K562 (cell line): ENCODE data around the gene DHRS3. TPM values are rescaled to one million over a fixed set of nuclear protein-coding genes. Genes with fewer than 3 reads are reported as not detected.
A peak's percentile ranks its signal among the peaks of the same experiment; 100 is the strongest.

Experiments used
- ATAC-seq: fragments of 200-7000 bp; cut with Tn5 transposase; 3 replicates; pipeline ENCODE4 v1.9.1; 2020; ENCODE audit warnings: moderate library complexity
- BruUV-seq: library from RNA; stranded (reverse); fragments of 400-500 nt; replicated peaks from 2 replicates; lab custom pipeline; 2021; lab: Mats Ljungman, UMichigan
- CTCF ChIA-PET: fragments of 300-600 bp; formaldehyde crosslinking; extraction: SDS; loops from one replicate; lab custom pipeline; 2021; ENCODE audit warnings: low intra/inter-chr PET ratio; lab: Yijun Ruan, JAX
- POLR2A ChIA-PET: fragments of 300-600, 350-650 bp; sonication (Branson Sonifier 250); formaldehyde crosslinking; extraction: SDS; loops from one replicate; lab custom pipeline; 2021; ENCODE audit warnings: antibody characterized with exemption, inconsistent platforms; lab: Yijun Ruan, JAX
- DNase-seq, 4 experiments: peaks; one replicate each; pipeline versions ENCODE4 v3.0.0 to v3.0.0-alpha.2; 2011 to 2018; ENCODE audit warnings: low spot score in 3 of 4, mixed read lengths in 3 of 4; ENCODE audit errors: extremely low read depth in 1 of 4
- FAIRE-seq: peaks from 2 replicates; lab custom pipeline; 2011; peaks lifted over from hg19 to GRCh38; lab: Jason Lieb, UNC
- H2AFZ ChIP-seq: 2 replicates; pipeline ENCODE4 v1.6.0; 2011; ENCODE audit warnings: low read depth, low read length, control low read depth, inconsistent platforms
- H3K27ac ChIP-seq: fragments of 200-600 bp; 3 replicates; pipeline ENCODE4 v1.8.0; 2011; ENCODE audit warnings: low read depth, mild to moderate bottlenecking, control low read depth, inconsistent platforms, low read length, moderate library complexity, mixed read lengths; ENCODE audit errors: extremely low read depth
- H3K27me3 ChIP-seq, 2 experiments: fragments of 300-600 bp in 1 of 2; 2 replicates in 1 of 2; 3 replicates in 1 of 2; pipeline versions ENCODE4 v1.6.0 to v1.8.0; 2011; ENCODE audit warnings: inconsistent platforms in 2 of 2, low read length in 2 of 2, mild to moderate bottlenecking in 1 of 2, mixed read lengths in 1 of 2, moderate library complexity in 1 of 2; ENCODE audit not compliant: control insufficient read depth in 2 of 2, insufficient read depth in 2 of 2
- H3K36me3 ChIP-seq: fragments of 300-600 bp; 3 replicates; pipeline ENCODE4 v1.8.0; 2011; ENCODE audit warnings: mild to moderate bottlenecking, low read length, inconsistent platforms; ENCODE audit not compliant: control insufficient read depth, insufficient read depth
- H3K4me1 ChIP-seq, 2 experiments: fragments of 200-600 bp in 1 of 2; replicated peaks in 1 of 2; 2 replicates in 1 of 2; 3 replicates in 1 of 2; pipeline versions ENCODE4 v1.5.1 to v1.8.0; 2011; ENCODE audit warnings: inconsistent platforms in 2 of 2, low read length in 2 of 2, mild to moderate bottlenecking in 1 of 2, mixed read lengths in 1 of 2, moderate library complexity in 1 of 2; ENCODE audit not compliant: control insufficient read depth in 2 of 2, insufficient read depth in 2 of 2
- H3K4me2 ChIP-seq: 2 replicates; pipeline ENCODE4 v1.6.1; 2011; ENCODE audit warnings: low read length, control low read depth, inconsistent platforms, mixed read lengths; ENCODE audit not compliant: insufficient read depth
- H3K4me3 ChIP-seq: fragments of 200-600 bp; sonication (generic), shearing (Covaris generic); 2 replicates; pipeline ENCODE4 v1.5.1; 2016; ENCODE audit warnings: control low read depth, inconsistent platforms
- H3K79me2 ChIP-seq: fragments of 200-600 bp; 3 replicates; pipeline ENCODE4 v1.8.0; 2011; ENCODE audit warnings: low read length, inconsistent platforms; ENCODE audit not compliant: control insufficient read depth, insufficient read depth
- H3K9ac ChIP-seq, 2 experiments: 2 replicates each; pipeline versions ENCODE4 v1.6.0 to v1.6.1; 2011; ENCODE audit warnings: low read depth in 2 of 2, low read length in 2 of 2, control low read depth in 1 of 2, inconsistent platforms in 1 of 2, mild to moderate bottlenecking in 1 of 2, mixed read lengths in 1 of 2; ENCODE audit not compliant: insufficient read depth in 1 of 2
- H3K9me1 ChIP-seq: one replicate; pipeline ENCODE4 v1.6.0; 2011; ENCODE audit warnings: inconsistent platforms, mild to moderate bottlenecking, low read length, moderate library complexity; ENCODE audit not compliant: control insufficient read depth, insufficient read depth
- H3K9me3 ChIP-seq: replicated peaks from 2 replicates; pipeline ENCODE4 v1.5.1; 2011; ENCODE audit warnings: low read depth, low read length, inconsistent platforms; ENCODE audit not compliant: control insufficient read depth, insufficient read depth
- H4K20me1 ChIP-seq: replicated peaks from 2 replicates; pipeline ENCODE4 v1.6.1; 2011; ENCODE audit warnings: low read length, inconsistent platforms, mixed read lengths; ENCODE audit not compliant: control insufficient read depth, insufficient read depth
- CREM ChIP-seq: IDR thresholded peaks from 2 replicates; pipeline ENCODE4 v1.6.1; 2014; ENCODE audit warnings: antibody characterized with exemption, low read depth
- ESRRA ChIP-seq: fragments of 450-650 bp; IDR thresholded peaks from 2 replicates; pipeline ENCODE4 v1.6.1; 2014; ENCODE audit warnings: low read depth, mild to moderate bottlenecking, moderate library complexity, borderline replicate concordance
- ETV1 ChIP-seq: fragments of 450-650 bp; conservative IDR thresholded peaks from 2 replicates; pipeline ENCODE4 v1.6.1; 2016; ENCODE audit warnings: missing genetic modification characterization, control low read depth, low read depth, missing compliant biosample characterization
- FOSL1 ChIP-seq: fragments of 200-800 bp; sonication (Bioruptor generic); conservative IDR thresholded peaks from 2 replicates; pipeline ENCODE4 v1.6.1; 2016; ENCODE audit warnings: missing genetic modification characterization, missing compliant biosample characterization
- HDAC2 ChIP-seq: fragments of 450-650 bp; IDR thresholded peaks from 2 replicates; pipeline ENCODE4 v1.6.1; 2016; ENCODE audit warnings: mild to moderate bottlenecking
- JUNB ChIP-seq: fragments of 450-650 bp; formaldehyde crosslinking; conservative IDR thresholded peaks from 2 replicates; pipeline ENCODE4 v1.4.0; 2020; ENCODE audit warnings: mild to moderate bottlenecking
- KDM1A ChIP-seq, 2 experiments: fragments of 450-650 bp; IDR thresholded peaks; 2 replicates each; pipeline ENCODE4 v1.6.1; 2016; ENCODE audit warnings: mild to moderate bottlenecking in 2 of 2
- SPI1 ChIP-seq: IDR thresholded peaks from 2 replicates; pipeline ENCODE4 v1.6.1; 2011; ENCODE audit warnings: low read depth, low read length, control low read depth, borderline replicate concordance
- TCF3 ChIP-seq: sonication (generic); formaldehyde crosslinking; IDR thresholded peaks from 2 replicates; pipeline ENCODE4 v1.4.0; 2020; ENCODE audit warnings: mild to moderate bottlenecking, missing genetic modification reagents
- ZNF766 ChIP-seq: fragments of 200-800 bp; sonication (Bioruptor generic); conservative IDR thresholded peaks from 2 replicates; pipeline ENCODE4 v1.6.1; 2016; ENCODE audit warnings: missing genetic modification characterization, missing compliant biosample characterization
- WGBS: fragments of 100-300 bp; shearing (Covaris generic); methylation state at CpG from one replicate; pipeline ENCODE4 v1.1.6; 2016; ENCODE audit warnings: low coverage, mixed read lengths; ENCODE audit not compliant: insufficient coverage; ENCODE audit errors: missing lambda C conversion rate; 5-methylcytosine and 5-hydroxymethylcytosine counted together
- in situ Hi-C: fragments of 300-500 bp; cut with MboI; formaldehyde crosslinking; loops from 4 replicates; pipeline ENCODE4 v1.15.0; 2018; ENCODE audit warnings: inconsistent platforms, mixed read lengths
- intact Hi-C: fragments of 100-400 bp; cut with micrococcal nuclease; formaldehyde crosslinking; loops from 2 replicates; pipeline ENCODE4 v1.14.2; 2022
- polyA plus RNA-seq, 8 experiments: library from polyadenylated mRNA; depleted of rRNA in 4 of 8; stranded (reverse) in 5 of 8; unstranded in 3 of 8; fragments of >200 nt; fragmentation: Nextera tagmentation in 2 of 8; fragmentation: Illumina TruSeq in 1 of 8; extraction: Ambion mirVana in 2 of 8; extraction: Trizol in 1 of 8; gene quantifications; 2 replicates each; pipeline versions ENCODE4 v1.2.1 to v1.2.3, GENCODE V29; 2011 to 2014; ENCODE audit warnings: inconsistent platforms in 1 of 8, missing spikeins in 1 of 8
- total RNA-seq, 7 experiments: library from RNA; depleted of rRNA in 6 of 7; stranded (reverse); fragments of >200 nt in 6 of 7; fragmentation: Illumina TruSeq in 2 of 7; extraction: Trizol in 2 of 7; gene quantifications; 2 replicates each; pipeline versions ENCODE4 v1.2.1 to v1.2.3, GENCODE V29; 2011 to 2021; ENCODE audit warnings: low replicate concordance in 1 of 7
- TF ChIP-seq, protein P1 (sequence below): IDR thresholded peaks from 2 replicates; pipeline ENCODE4 v1.6.1; 2011; ENCODE audit not compliant: insufficient read length; ENCODE audit errors: extremely low read depth
- TF ChIP-seq, protein P2 (sequence below): fragments of 450-650 bp; formaldehyde crosslinking; IDR thresholded peaks from 2 replicates; pipeline ENCODE4 v1.4.0; 2020; ENCODE audit warnings: mild to moderate bottlenecking, moderate library complexity
- TF ChIP-seq, protein P3 (sequence below): fragments of 250-450 bp; sonication (Bioruptor Pico); IDR thresholded peaks from 2 replicates; pipeline ENCODE4 v1.5.0; 2020; ENCODE audit warnings: mild to moderate bottlenecking
- TF ChIP-seq, protein P4 (sequence below): IDR thresholded peaks from 2 replicates; pipeline ENCODE4 v1.6.1; 2012; ENCODE audit warnings: low read depth, low read length, improper control_type of control experiment, borderline replicate concordance

DHRS3 gene
- total and polyA plus RNA-seq, 9 of the 15 experiments (the other 6 are each of a cell fraction or from before 2014, with no cell fraction given): 21.0 to 116 (median 58.7) TPM

DNA sequence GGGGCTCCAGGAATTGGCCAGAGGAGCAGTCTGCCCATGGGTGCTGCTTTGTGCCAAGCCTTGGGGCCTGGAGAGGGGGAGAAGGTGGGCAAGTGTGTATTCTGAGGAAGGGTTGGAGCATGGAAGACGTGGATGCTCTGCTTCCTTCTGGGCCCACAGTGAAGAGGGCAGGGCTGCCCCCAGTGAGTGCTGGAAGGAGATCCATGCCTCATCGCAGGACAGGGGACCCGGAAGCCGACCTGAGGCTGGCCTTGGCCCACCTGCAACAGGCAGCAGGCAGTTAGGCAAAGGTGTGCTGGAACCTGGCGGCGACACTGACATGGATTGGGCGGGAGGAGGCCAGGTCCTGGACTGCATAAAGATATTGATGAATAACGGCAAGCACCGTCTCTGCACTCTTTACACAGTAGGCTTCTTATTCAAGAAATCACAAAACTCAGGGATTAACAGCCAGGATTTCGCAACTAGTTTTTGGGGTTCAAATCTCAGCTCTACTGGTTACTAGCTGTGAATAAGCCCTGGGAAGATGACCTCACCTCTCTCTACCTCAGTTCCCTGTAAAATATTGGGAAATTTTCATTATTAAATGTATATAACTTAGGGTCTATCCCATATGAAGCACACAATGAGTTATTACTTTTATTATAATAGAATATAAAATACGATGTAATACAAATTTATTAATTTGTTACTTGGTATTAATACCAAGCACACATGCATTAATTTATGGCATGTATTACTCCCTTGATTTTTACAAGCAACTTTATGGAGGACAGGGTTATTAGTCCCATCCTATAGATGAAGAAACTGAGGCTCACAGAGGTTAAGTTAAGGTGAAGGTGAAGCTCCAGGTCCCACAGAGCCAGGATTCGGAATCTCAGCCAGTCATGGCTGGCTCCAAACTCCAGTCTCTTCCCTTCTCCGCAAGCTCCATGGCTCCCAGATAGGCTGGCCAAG is 62.3 kb downstream of the DHRS3 start:
- Histone ChIP-seq H3K9me1 (no peaks in the 10 kb centered on the region), H4K20me1 (no peaks in the 10 kb centered on the region), H2AFZ (no peak overlapping the region), H3K4me1 (peaks cover 3 to 41% of the 10 kb centered on the region in 2 experiments; a peak in 4 of 5 replicates), H3K9me3 (no peaks in the 10 kb centered on the region), H3K4me2 (no peak overlapping the region), H3K4me3 (no peak overlapping the region), H3K27ac (no peak overlapping the region), H3K9ac (peak overlapping the region in 1 of 2 experiments; percentile 84; a peak in 2 of 4 replicates), H3K36me3 (no peaks in the 10 kb centered on the region), H3K79me2 (no peaks in the 10 kb centered on the region), H3K27me3 (no peaks in the 10 kb centered on the region)
- BruUV-seq: no TSS peak
- CTCF ChIA-PET: no interaction called here
- in situ Hi-C loops (no loop called here), intact Hi-C loops (no loop called here)
- POLR2A ChIA-PET: interaction anchor here (1.0 to 1.4 kb wide), 4 partner anchors 14 to 79 kb away, joined by 4 to 6 read pairs (median 4); no protein-coding TSS in a partner anchor
- DNase-seq: no peak
- FAIRE-seq: no peak
- ATAC-seq: no peak
- WGBS: 79% methylated on average over 12 of the region's 13 CpGs
- TF ChIP-seq, protein P1, sequence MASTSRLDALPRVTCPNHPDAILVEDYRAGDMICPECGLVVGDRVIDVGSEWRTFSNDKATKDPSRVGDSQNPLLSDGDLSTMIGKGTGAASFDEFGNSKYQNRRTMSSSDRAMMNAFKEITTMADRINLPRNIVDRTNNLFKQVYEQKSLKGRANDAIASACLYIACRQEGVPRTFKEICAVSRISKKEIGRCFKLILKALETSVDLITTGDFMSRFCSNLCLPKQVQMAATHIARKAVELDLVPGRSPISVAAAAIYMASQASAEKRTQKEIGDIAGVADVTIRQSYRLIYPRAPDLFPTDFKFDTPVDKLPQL: no peak
- no peak for TF ChIP-seq ETV1 (tag)
- peak; percentile 92 for TF ChIP-seq ESRRA
- TF ChIP-seq TCF3 (CRISPR knock-in tag): no peak
- no peak for TF ChIP-seq SPI1
- peak in 1 of 2 experiments; percentile 59; a peak in 2 of 4 replicates for TF ChIP-seq KDM1A (IDR thresholded peaks at IDR 0.05)
- no peak for TF ChIP-seq JUNB
- TF ChIP-seq, protein P2, sequence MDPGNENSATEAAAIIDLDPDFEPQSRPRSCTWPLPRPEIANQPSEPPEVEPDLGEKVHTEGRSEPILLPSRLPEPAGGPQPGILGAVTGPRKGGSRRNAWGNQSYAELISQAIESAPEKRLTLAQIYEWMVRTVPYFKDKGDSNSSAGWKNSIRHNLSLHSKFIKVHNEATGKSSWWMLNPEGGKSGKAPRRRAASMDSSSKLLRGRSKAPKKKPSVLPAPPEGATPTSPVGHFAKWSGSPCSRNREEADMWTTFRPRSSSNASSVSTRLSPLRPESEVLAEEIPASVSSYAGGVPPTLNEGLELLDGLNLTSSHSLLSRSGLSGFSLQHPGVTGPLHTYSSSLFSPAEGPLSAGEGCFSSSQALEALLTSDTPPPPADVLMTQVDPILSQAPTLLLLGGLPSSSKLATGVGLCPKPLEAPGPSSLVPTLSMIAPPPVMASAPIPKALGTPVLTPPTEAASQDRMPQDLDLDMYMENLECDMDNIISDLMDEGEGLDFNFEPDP (CRISPR knock-in tag): no peak
- no peak for TF ChIP-seq ZNF766 (CRISPR knock-in tag)
- TF ChIP-seq FOSL1: no peak
- 0 out of 2 replicates have a peak, but pooled peaks have one; percentile 45 for TF ChIP-seq HDAC2
- TF ChIP-seq CREM: no peak
- TF ChIP-seq, protein P3, sequence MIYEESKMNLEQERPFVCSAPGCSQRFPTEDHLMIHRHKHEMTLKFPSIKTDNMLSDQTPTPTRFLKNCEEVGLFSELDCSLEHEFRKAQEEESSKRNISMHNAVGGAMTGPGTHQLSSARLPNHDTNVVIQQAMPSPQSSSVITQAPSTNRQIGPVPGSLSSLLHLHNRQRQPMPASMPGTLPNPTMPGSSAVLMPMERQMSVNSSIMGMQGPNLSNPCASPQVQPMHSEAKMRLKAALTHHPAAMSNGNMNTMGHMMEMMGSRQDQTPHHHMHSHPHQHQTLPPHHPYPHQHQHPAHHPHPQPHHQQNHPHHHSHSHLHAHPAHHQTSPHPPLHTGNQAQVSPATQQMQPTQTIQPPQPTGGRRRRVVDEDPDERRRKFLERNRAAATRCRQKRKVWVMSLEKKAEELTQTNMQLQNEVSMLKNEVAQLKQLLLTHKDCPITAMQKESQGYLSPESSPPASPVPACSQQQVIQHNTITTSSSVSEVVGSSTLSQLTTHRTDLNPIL (CRISPR knock-in tag): no peak
- TF ChIP-seq, protein P4, sequence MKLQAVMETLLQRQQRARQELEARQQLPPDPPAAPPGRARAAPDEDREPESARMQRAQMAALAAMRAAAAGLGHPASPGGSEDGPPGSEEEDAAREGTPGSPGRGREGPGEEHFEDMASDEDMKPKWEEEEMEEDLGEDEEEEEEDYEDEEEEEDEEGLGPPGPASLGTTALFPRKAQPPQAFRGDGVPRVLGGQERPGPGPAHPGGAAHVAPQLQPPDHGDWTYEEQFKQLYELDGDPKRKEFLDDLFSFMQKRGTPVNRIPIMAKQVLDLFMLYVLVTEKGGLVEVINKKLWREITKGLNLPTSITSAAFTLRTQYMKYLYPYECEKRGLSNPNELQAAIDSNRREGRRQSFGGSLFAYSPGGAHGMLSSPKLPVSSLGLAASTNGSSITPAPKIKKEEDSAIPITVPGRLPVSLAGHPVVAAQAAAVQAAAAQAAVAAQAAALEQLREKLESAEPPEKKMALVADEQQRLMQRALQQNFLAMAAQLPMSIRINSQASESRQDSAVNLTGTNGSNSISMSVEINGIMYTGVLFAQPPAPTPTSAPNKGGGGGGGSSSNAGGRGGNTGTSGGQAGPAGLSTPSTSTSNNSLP: no peak
